GM18508 (cell line): Measurements from ENCODE around the gene SKP1.

Experiments
- ATAC-seq: cut with Tn5 transposase; IDR thresholded peaks from one replicate; pipeline ENCODE4 v1.9.1; 2021; ENCODE audit warnings: moderate number of reproducible peaks; ENCODE audit not compliant: insufficient read depth, unreplicated experiment

The SKP1 gene

GRCh38 chr5:134145041-134145757 is 31.6 kb downstream of the SKP1 start:
- ATAC-seq: no peak

GRCh38 chr5:134143944-134144941 is 32.5 kb downstream of the SKP1 start:
- ATAC-seq: no peak

GRCh38 chr5:134143431-134143830 is 33.3 kb downstream of the SKP1 start:
- no peak for ATAC-seq

- no peak for ATAC-seq
Measured at GRCh38 chr5:134142806-134143205, 33.9 kb downstream of the SKP1 start.

DNA sequence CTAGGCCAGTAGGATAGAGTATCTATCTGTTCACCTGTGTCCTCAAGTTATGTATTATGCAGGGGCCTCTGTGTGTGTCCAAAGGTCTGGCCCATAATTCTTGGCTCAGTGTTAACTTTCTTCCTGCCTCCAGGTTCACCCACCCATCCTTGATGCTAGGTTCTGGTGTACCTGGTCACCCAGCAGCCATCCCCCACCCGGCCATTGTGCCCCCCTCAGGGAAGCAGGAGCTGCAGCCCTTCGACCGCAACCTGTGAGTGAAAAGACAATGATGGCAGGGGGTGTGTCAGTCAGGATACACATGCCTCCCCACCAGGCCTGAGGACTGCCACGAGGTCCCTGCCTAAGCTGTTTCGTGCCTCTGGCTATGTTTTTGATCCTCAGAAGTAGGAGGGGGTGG is 34.7 kb downstream of the SKP1 start:
- ATAC-seq: no peak

GRCh38 chr5:134141331-134142050 is 35.3 kb downstream of the SKP1 start:
- no peak for ATAC-seq

DNA sequence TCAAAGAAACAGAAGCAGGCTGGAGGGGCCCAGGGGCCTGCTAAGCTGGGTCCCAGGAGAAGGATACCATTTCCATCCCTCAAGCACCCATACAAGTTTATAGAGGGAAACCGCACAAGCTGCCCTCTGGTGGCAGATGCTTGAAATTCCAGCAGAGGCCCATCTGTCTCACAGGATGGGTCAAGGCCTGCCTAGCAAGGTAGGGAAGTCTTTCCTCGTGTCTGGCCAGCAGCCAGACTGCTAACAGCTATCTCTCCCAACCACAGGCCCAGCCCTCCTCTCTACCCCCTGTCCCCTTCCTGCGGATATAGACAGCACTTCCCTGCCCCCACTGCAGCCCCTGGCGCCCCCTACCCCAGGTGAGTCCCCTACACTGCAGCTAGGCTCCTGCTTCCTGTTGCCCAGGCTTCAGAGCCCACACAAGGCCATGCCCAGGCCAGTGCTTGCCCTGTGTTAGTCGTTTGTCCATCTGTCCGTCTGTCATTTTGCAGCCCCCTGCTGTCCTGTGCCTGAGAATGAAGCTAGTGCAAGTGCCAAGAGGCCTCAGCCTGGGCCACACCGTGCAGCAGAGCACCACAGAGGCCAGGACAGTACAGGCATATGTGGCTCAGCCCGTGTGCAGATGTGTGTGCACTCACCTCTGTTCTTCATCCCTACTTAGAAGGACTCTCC is 36.1 kb downstream of the SKP1 start:
- no peak for ATAC-seq

DNA sequence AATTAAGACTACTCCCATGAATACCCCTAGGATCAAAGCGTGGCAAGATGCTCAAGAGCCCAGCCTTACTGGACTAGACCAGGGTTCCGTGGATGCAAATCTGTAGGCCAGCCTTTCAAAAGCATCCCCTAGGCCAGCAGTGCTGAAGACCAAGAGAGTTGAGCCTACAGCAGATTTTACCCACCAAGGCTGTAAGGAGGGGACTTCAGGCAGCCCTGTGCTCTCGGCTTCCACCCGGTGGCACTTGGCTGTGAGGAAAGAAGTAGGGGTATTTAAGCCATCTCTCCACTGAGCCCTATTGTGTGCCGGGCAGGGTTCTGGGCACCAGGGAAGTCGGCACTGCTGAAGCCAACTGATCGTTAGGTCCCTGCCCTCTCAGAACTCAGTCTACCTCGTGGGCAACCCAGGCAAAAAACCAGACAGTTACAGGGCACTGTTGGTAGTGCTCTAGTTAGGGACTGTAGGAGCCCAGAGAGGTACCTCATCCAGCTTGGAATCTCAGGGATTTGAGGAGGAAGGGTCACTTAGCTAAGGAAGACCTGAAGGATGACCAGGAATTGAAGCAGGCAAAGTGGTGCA is 36.8 kb downstream of the SKP1 start:
- ATAC-seq: no peak

DNA sequence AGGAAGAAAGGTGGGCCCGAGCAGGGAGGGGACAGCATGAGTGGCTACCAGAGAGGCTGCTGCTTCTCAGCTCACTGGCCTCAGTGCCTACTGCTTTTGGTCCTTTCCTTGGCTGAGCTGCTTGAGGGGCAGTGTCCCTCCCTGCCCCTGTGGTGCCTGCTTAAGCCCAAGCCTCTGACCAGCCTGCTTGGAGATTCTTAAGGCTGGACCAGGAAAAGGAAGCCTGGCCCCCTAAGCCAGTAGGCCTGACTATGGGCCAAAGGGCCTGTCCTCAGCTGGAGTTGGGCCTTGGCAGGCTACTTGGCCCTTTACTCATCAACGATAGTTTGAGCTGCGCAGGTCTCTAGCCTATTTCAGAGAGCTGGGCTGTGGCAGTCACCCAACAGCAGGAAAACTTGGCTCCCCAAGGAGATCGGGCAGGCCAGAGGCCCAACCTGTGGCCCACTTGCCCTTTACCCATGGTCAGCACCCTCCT is 37.3 kb downstream of the SKP1 start:
- ATAC-seq: no peak

DNA sequence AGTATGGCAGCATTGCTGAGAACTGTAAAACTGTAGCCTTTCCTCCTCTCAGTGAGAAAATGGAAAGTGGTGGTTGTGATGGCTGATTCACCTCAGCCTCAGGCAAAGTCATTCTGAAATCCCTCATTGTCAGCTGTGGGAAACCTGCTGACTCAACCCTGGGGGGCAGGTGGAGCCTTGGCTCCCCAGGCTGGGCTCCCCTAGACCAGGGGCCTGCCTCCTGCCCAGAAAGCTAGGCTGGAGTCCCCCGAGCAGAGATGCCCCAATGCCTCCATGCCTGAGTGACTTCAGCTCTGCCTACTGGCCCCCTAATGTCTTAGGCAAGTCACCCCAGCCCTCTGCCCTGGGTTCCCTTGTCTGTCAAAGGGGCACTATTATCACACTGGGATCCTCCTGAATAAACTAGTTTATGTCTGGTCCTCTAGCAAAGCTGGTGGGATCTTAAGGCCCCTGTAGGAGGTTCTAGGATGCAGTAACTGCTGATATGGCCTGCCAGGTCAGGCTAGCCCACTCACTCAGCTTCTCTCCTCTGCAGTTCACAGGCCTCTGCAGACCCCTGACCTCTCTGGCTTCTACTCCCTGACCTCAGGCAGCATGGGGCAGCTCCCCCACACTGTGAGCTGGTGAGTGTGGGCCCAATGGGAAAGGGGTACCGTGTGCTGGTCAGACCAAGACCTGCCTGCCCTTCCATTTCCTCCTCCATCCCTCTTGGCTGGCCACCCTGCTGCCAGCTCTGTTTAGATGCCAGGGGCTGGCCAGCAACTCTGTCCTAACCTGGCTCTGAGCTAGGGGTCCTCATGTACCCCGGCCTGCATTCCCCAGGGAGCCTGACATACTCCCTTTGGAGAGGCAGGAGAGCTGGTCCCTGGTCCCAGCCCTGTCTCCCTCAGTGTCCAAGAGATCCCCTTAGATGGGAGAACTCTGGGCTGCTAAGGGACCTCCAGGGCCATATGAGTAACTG is 38.1 kb downstream of the SKP1 start:
- ATAC-seq: no peak

DNA sequence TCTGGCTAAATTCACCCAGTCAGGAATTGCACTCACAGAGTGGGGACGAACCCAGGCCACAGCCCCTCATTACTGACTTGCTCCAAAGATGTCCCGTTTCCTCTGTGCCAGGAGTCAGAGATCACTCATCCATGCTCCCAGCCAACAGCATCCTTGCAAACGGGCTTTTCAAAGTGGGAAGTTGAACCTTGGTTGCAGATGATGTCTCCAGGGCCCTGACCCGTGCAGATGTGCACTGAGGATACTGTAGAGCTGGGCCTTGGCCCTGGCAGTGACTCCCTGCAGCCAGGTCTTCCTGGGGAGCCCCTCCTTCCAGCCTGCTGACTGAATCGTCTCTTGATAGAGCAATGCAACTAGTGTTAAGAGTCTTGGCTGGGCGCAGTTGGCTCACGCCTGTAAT is 40.0 kb downstream of the SKP1 start:
- ATAC-seq: no peak

DNA sequence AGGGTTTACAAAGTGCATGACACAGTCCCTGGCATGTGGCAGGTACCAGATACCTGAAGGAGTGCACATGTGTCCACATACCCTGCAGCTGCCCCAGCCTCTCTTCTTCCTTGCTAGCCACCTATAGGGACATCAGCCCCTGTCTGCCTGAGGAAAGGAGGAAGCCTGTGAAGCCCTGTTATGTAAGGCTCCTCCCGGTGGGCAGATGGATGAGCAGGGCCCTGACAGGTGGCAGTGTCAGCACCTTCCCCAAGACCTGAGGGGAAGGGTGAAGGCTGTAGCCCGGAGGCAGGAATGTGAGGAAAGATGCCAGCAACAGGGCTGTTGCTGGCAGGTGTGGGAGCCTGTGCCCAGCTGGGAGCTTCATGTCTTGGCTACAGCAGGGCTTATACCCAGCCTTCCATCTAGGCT is 40.5 kb downstream of the SKP1 start:
- ATAC-seq: no peak

DNA sequence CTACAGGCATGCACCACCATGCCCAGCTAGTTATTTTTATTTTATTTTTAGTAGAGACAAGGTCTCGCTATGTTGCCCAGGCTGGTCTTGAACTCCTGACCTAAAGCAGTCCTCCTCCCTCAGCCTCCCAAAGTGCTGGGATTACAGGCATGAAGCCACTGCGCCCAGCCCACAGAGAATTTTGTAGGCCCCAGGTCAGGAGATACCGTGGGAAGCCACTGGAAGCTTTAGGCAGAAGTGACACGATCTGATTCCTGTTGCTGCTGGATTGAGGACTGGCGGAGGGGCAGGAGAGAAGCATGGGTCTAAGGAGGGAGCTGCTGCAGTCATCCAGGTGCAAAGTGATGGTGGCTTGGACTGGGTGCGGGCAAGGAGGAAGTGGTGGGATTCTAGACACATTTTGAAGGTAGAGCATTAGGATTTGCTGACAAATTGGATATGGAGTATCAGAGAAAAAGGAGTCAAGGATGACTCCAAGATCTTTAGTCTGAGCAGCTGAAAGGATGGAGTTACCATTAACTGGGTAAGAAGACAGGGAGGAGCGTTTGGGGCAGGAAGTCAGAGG is 41.6 kb downstream of the SKP1 start:
- ATAC-seq: no peak

- no peak for ATAC-seq
Measured at GRCh38 chr5:134133995-134134541, 42.7 kb downstream of the SKP1 start.

GRCh38 chr5:134133188-134133994 is 43.4 kb downstream of the SKP1 start:
- ATAC-seq: no peak

DNA sequence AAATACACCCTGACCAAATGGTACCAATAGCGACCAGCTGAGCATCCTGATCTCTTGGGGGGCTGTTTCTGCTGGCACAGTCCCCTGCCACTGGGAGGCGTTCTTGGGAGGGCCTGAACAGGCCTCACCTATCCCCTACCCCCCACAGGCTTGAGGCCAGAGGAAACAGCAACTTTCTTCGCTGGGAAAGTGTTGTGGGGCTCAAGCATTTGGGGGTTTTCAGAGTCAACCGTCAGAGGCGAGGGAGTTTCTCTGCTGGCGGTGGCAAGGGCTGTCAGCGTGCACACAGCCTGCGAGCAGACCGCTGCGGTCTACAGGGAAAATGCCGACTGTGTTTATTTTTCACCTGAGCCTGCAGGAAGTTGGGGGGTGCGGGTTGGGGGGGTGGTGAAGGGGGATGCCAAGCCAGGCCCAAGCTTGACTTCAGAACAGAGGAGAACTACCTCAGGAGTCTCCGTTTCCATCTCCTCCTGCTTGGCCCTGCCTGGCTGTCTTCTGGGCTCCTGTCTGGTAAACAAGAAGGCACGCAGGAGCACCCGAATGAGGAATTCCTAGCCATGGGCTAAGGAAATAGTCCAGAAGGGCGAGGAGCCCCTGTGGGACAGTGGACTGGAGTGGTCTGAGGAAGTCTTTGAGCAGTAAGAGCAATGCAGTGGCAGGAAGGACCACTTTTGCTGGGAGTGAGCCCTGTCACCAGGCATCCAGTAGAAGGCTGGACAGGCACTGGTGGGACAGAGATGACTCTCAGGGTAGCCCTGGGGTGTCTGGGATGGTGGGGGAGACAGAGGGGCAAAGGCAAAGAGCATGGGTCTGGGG is 44.2 kb downstream of the SKP1 start:
- no peak for ATAC-seq
